ENCODE measurements around the gene CPNE4.
A peak's percentile ranks its signal among the peaks of the same experiment; 100 is the strongest.

CPNE4 gene

GRCh38 chr3:132006605-132007204 lies 28.1 kb downstream of the CPNE4 start:
- TF ChIP-seq, protein P1, sequence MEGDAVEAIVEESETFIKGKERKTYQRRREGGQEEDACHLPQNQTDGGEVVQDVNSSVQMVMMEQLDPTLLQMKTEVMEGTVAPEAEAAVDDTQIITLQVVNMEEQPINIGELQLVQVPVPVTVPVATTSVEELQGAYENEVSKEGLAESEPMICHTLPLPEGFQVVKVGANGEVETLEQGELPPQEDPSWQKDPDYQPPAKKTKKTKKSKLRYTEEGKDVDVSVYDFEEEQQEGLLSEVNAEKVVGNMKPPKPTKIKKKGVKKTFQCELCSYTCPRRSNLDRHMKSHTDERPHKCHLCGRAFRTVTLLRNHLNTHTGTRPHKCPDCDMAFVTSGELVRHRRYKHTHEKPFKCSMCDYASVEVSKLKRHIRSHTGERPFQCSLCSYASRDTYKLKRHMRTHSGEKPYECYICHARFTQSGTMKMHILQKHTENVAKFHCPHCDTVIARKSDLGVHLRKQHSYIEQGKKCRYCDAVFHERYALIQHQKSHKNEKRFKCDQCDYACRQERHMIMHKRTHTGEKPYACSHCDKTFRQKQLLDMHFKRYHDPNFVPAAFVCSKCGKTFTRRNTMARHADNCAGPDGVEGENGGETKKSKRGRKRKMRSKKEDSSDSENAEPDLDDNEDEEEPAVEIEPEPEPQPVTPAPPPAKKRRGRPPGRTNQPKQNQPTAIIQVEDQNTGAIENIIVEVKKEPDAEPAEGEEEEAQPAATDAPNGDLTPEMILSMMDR (IDR thresholded peaks at IDR 0.05; ENCODE audit: low read depth, low read length, missing control alignments) = peak; percentile 62

DNA sequence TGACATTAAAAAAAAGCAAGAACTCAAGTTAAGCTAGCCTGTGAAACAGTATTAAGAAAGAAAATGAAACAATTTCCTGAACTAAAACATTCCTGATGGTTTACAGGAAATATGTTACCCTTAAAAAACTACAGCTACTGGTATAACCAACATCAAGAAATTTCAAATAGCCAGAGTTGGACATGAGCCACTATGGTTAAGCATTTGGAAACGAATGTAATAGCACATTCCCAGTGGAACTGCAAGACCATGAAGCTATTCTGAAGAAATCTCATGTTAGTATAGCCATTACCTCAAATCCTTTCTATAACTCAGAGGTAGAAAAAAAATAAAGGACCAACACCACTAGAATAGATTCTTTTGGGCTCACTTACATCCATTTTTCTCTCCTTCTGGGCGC lies 30.2 kb downstream of the CPNE4 start:
- DNase-seq (ENCODE audit: low read depth) = no peak
- no peak overlapping the region for H3K4me3 ChIP-seq (ENCODE audit: low read depth, low read length)
- TF ChIP-seq, protein P1 (IDR thresholded peaks at IDR 0.05; ENCODE audit: low read depth, low read length, missing control alignments) = no peak

More at GRCh38 chr3:132006605-132007204, 28.1 kb downstream of the CPNE4 start:
- H3K4me3 ChIP-seq (ENCODE audit: low read depth, low read length) = no peak overlapping the region
- DNase-seq (ENCODE audit: low read depth) = peak; percentile 10

GRCh38 chr3:132003685-132004084 lies 31.1 kb downstream of the CPNE4 start:
- TF ChIP-seq, protein P1 (IDR thresholded peaks at IDR 0.05; ENCODE audit: low read depth, low read length, missing control alignments) = no peak
- no peak overlapping the region for H3K4me3 ChIP-seq (ENCODE audit: low read depth, low read length)
- DNase-seq (ENCODE audit: low read depth) = no peak

GRCh38 chr3:132001999-132002398 lies 32.8 kb downstream of the CPNE4 start:
- TF ChIP-seq, protein P1 (IDR thresholded peaks at IDR 0.05; ENCODE audit: low read depth, low read length, missing control alignments) = no peak
- no peak for DNase-seq (ENCODE audit: low read depth)

DNA sequence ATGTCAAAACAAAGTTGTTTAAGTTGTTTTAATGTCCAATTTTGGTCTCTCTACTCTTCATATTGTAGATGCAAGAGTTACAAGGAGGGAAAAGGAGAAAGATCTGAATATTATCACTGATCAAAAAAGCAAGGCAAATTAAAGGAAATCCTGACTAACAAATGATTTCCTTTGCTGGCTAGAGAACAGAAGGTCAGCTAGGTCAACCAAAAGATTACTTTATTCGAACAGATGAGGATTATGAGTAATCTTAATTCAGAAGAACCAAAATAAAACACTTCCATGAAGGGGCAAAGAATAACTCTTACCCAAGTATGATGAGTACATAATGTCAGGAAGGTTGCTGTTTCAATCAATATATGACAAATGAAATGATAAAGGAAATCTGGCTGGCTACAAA lies 33.8 kb downstream of the CPNE4 start:
- TF ChIP-seq, protein P1 (IDR thresholded peaks at IDR 0.05; ENCODE audit: low read depth, low read length, missing control alignments) = no peak
- DNase-seq (ENCODE audit: low read depth) = no peak
- H3K4me3 ChIP-seq (ENCODE audit: low read depth, low read length) = no peak overlapping the region

More at GRCh38 chr3:132001999-132002398, 32.8 kb downstream of the CPNE4 start:
- H3K4me3 ChIP-seq (ENCODE audit: low read depth, low read length) = no peak overlapping the region

GRCh38 chr3:131998027-131998426 lies 36.8 kb downstream of the CPNE4 start:
- TF ChIP-seq, protein P1 (IDR thresholded peaks at IDR 0.05; ENCODE audit: low read depth, low read length, missing control alignments) = no peak
- no peak for DNase-seq (ENCODE audit: low read depth)
- no peak overlapping the region for H3K4me3 ChIP-seq (ENCODE audit: low read depth, low read length)

- no peak for DNase-seq (ENCODE audit: low read depth)
- TF ChIP-seq, protein P1 (IDR thresholded peaks at IDR 0.05; ENCODE audit: low read depth, low read length, missing control alignments) = no peak
Observed at GRCh38 chr3:131995891-131996290, 38.9 kb downstream of the CPNE4 start.

More at GRCh38 chr3:131995891-131996290, 38.9 kb downstream of the CPNE4 start:
- H3K4me3 ChIP-seq (ENCODE audit: low read depth, low read length) = no peak overlapping the region
